GM18502 (cell line): ENCODE data around the gene SCRN3.
"Not testable (repeated sequence)": the region's sequence is repeated elsewhere in the genome, so short reads cannot be mapped to it uniquely, and the experiment has no call there.

Experiments used
- ATAC-seq: cut with Tn5 transposase; IDR thresholded peaks from one replicate; pipeline ENCODE4 v1.9.1; 2021; ENCODE audit warnings: mild to moderate bottlenecking; ENCODE audit not compliant: unreplicated experiment, poor library complexity

Gene SCRN3

DNA sequence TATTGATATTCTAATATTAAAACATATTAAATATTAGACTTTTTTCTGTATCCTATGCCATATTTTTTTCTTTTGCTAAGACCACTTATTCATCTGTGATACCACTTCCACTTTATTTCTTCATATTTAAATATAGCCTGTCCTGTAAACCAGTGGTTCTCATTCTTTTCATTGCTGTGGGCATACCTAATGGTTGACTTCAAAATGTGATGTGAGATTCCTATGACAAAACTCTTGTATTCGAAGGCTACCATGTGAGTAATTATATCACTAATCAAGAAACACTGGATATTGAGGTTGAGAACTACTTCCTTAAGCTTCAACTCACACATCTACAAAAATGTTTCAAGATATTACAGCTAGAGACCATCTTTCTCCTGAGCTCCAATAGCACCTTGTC is 3.6 kb downstream of the SCRN3 start:
- ATAC-seq, result no peak

- ATAC-seq, result no peak
These were observed 5.3 kb downstream of the SCRN3 start for GRCh38 chr2:174400853-174401252.

GRCh38 chr2:174403628-174404027 is 8.1 kb downstream of the SCRN3 start:
- no peak for ATAC-seq

DNA sequence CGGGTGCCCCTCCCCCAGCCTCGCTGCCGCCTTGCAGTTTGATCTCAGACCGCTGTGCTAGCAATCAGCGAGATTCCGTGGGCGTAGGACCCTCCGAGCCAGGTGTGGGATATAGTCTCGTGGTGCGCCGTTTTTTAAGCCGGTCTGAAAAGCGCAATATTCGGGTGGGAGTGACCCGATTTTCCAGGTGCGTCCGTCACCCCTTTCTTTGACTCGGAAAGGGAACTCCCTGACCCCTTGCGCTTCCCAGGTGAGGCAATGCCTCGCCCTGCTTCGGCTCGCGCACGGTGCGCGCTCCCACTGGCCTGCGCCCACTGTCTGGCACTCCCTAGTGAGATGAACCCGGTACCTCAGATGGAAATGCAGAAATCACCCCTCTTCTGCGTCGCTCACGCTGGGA is 14.5 kb downstream of the SCRN3 start:
- ATAC-seq, result not testable (repeated sequence)

- ATAC-seq, result no peak
These were observed 16.7 kb downstream of the SCRN3 start for GRCh38 chr2:174412256-174412655.

- no peak for ATAC-seq
These were observed 32.7 kb downstream of the SCRN3 start for GRCh38 chr2:174428214-174428613.

DNA sequence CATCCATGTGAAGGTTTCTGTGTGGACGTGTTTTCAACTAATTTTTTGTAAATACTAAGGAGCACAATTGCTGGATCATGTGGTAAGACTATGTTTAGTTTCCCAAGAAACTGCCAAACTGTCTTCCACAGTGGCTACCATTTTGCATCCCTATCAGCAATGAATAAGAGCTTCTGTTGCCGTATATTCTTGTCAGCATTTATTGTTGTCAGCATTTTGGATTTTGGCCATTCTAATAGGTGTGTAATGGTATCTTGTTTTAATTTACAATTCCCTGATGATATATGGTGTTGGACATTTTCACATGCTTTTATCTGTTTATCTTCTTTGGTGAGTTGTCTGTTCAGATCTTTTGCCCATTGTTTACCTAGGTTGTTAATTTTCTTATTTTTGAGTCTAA is 34.5 kb downstream of the SCRN3 start:
- ATAC-seq, result no peak

- no peak for ATAC-seq
These were observed 36.4 kb downstream of the SCRN3 start for GRCh38 chr2:174431902-174432301.

DNA sequence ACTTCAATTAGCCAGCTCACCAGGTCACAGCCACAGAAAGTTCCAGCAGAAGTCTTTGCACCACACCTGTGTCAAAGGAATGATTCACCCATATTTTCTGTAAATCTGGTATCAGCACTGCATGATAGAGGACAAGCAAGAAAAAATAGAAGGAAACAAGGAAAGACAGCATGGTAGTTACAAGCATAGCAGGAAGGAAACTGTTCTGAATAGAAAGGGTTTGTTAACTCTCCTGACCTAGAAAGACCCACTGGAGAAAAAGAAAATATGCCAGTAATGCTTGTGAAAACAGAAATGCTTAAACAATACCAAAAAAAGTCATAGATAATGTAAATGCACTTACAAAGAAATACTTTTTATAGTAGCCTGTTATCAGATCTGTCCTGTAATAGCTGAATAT is 40.8 kb downstream of the SCRN3 start:
- ATAC-seq, result no peak

DNA sequence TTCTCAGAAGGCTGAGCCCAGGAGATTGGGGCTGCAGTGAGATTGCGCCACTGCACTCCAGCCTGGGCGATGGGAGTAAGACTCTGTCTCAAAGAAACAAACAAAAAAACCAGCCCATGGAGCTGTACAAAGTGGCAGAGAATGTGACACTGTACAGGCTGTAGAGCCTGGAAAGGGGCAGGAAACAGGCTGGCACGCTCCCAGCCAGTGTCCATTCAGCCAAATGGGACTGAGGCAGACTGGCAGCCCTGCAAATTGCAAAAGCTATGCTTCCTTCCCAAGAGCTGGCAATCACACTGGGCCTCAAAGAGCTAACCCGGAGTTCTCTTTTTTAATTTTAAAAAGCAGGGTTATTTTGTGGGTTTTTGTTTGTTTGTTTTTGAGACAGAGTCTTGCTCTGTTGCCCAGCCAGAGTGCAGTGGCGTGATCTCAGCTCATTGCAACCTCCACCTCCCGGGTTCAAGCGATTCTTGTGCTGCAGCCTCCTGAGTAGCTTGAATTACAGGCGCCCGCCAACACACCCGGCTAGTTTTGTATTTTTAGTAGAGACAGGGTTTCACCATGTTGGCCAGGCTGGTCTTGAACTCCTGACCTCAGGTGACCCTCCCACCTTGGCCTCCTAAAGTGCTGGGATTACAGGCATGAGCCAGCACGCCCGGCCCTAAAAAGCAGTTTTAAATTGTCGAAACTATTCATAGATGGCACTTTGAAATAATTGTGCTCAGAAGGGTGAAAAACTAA is 42.8 kb downstream of the SCRN3 start:
- no peak for ATAC-seq

GRCh38 chr2:174439323-174439722 is 43.8 kb downstream of the SCRN3 start:
- ATAC-seq, result no peak

DNA sequence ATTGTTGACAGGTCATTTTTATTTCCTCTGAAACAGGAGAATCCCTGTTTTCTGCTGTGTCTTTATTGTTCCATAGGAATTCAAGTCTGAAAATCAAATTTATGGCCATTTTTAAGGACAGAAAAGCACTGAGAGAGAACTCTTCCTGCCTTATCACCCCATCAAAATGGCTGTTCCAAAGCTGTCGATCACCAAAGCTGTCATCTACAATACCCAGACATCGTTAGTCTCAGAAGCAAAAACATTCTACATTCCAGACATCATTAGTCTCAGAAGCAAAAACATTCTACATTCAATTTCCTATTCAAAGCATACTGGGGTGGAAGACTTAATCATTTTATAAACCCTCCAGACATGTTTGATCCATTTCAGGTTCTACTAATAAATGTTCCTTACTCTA is 44.4 kb downstream of the SCRN3 start:
- no peak for ATAC-seq

- ATAC-seq, result no peak
These were observed 47.3 kb downstream of the SCRN3 start for GRCh38 chr2:174442546-174443510.

DNA sequence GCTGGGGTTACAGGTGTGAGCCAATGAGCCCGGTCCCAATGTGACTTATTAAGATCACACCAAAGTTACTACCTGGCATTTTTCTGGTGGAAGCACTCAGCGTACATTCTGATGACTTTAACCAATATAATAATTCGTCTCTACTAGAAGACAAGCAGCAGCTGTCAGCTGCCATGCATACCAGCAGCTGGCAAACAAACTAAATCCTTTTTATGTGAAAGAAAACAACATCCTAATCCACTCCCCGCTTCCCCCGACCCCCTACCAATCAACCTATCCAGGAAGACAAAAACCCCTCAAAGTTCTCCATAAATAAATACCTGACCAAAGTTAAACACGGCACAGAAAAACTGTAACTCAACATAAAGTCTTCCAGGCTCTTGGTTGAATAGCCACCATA is 49.2 kb downstream of the SCRN3 start:
- no peak for ATAC-seq

DNA sequence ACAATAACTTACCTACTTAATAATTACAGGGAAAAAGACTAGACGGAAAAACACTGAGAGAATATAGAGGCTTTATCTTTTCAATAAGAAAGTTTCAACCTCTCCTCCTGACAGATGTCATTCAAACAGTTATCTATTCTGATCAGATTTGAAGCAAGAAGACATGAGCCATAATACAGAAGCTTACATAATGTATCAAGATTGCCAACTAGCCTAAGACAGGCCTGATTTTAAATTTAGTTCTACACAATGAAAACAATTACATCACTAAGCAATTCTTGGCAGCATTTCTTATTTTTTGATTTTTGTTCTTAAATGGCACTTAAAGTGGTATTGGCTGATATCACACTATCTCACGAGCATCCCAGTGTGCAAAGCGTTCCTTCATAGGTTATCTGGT is 49.7 kb downstream of the SCRN3 start:
- ATAC-seq, result no peak

GRCh38 chr2:174446531-174446930 is 51.0 kb downstream of the SCRN3 start:
- no peak for ATAC-seq

DNA sequence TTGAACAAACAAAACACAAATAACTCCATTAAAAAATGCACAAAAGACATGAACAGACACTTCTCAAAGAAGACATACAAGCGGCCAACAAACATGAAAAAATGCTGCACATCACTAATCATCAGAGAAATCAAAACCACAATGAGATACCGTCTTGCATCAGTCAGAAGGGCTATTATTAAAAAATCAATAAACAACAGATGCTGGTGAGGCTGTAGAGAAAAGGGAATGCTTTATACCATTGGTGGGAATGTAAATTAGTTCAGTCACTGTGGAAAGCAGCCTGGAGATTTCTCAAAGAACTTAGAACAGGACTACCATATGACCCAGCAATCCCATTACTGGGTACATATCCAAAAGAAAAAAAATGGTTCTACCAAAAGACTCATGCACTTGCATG is 53.5 kb downstream of the SCRN3 start:
- no peak for ATAC-seq

- ATAC-seq, result no peak
These were observed 54.7 kb downstream of the SCRN3 start for GRCh38 chr2:174450021-174450816.

GRCh38 chr2:174454566-174454965 is 59.0 kb downstream of the SCRN3 start:
- ATAC-seq, result no peak

DNA sequence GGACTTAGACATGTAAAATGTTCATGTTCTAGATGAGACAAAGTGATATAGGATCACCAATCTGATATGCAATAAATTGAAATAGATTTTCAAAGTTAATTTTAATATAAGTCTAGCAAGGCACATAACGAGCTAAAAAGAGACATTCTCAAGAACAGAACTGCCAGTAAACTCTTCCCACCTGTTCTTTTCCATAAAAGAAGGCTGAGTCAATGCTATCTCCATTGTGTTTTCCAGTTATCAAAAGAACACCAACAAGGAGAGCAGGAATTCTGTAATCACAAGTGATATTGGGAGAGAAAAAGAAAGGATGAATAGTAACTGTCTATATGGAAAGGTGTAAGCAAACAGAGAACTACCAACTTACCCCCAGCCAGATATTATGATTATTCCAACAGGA is 65.7 kb downstream of the SCRN3 start:
- ATAC-seq, result no peak

DNA sequence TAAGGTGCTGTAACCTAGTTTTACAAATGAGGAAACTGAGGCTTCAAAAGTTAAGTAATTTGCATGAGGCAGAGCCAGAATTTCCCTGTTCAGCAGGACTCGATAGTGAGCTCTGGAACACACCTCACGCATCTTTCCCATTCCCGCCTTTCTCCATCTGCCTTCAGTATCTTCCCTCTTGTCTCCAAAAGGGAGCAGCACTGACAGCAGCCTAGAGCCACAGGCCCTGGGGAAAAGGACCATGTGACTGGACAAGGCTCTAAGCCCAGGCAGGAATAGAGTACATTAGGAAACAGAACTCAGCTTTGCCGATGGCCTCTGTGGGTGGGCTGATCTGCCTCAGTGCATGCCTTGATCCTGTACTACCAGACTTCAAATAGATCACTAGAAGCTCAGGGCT is 69.8 kb downstream of the SCRN3 start:
- no peak for ATAC-seq
